ENCODE results near the gene SLC38A1.
"Not testable (repeated sequence)": the region's sequence is repeated elsewhere in the genome, so short reads cannot be mapped to it uniquely, and the experiment has no call there.

Gene SLC38A1

DNA sequence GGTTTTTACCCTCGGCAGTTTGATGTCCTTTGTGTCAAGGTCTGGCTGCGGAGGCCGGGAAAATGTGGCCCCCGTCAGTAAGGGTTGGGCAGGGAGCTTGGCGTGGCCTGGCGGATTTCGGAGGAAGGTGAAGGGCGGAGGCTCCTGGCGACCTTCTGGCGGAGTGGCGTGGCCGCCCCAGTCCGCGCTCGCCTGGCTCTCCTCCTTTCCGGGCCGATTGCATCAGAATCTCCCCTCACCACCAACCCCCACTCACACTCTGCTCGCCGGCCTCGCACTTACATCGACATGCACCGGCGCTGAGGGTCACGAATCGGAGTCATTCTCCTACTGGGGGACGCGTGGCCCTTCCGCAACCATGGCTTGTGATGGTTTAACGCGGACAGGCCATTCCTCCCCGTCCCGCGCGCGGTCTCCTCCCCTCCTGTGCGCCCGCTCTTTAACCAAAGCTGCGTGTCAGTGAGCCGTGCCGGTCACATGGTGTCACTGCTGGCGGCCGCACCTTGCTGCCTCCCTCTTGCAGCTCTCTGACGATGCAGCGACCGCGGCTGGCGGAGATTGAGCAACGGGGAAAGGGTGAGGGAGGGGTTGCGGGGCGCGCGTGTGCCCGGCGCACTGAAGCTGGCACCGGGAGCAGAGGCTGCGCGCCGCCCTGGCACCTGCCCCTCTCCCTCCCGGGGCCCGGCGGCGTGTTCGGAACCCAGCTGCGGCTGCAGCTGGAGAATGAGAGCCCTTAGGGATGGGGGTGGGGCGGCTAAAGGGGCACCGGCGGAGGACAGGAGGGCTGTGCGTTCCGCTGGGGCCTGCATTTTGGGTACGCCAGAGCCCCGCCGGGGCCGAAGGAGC, at the start of gene SLC38A1:
Gene SLC38A1, minus strand, starts transcription at position 461 of the 846 bp plus-strand sequence. CDS start 29,243 bp downstream, outside the sequence.
- no peak for DNase-seq (ENCODE audit: low read depth, low spot score)

DNA sequence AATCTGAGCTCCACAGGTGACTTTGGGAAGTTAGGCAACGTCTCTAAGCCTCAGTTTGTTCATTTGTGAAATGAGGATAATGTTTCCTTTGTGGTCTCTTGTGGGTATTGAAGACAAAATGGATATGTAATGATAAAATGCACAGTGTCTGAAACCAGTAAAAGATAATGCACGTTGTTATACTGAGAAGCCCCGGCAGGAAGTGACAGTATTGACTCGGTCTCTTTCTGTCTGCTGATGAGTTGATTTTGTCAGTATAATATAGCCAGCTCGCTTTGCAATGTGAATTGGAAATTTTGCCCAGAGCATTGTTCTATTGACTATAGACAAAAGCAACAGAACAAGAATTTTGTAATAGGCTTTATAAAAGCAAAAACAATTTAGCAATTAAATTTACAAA, 49.2 kb upstream of the SLC38A1 start:
- no peak for DNase-seq (ENCODE audit: low read depth, low spot score)

DNA sequence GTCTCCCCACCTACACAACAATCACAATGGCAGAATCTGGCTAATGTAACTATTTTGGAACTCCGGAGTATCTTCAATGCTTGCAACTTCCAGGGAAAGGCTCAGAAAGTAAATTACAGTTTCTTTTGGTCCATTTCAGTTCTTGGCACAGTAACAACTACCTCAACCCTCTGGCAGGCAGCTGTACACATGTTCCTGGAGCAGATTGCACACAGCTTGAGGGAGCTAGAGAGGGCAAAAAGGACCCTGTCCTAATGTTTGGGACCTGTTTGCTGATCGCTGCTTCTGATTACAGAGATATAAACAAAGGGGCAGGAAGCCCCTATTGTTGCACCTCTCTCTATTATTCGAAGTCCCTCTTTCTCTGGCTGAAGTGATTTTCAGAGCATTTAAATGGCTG, 35.2 kb upstream of the SLC38A1 start:
- no peak for DNase-seq (ENCODE audit: low read depth, low spot score)

DNA sequence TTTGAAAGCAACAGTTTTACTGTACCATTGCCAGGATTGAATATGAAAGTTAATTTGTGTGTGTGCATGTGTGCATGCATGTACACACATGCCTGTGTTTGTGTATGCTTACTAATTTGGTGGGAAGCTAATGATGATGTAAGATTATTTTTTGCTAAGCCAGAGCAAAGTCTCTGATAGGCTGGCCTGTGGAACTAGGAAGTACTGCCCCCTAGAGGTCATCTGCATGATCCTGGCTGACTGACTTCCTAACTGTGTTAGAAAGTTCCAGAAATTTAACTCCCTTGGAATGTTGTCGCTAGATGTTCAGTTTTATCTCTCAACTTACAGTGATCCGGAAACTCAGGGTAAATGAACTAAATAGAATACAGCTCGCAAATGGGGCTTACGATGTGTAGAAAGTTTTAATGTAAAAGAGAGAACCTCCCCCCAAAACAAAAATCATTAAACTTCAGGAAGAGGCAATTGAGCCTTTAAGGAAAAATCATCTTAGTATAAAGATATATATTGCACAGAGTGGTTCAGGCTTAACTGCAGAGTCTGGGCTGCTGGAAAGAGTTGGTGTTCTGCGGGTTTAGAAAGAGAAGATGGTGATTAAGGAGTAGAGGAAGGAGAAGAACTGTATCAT, 34.3 kb upstream of the SLC38A1 start:
- DNase-seq (ENCODE audit: low read depth, low spot score) = no peak

DNA sequence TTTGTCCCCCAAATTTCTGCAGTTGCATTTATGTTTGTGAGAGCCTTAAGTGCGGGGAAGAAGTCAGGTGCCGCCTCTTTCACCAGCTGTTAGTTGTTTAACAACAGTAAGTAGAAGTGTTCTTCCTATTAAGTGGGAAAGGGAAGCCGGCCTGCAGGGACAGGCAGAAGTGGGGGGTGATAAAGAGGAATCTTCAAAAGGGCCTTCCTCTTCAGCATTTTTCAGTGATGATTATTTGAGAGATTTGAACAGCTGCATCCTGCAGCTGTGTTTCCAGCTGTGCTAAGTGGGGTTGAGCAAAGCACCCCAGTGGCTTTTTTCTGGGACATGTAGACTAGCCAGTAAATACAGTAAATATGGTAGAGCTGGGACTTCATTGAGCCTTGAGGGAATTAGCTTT, 32.1 kb upstream of the SLC38A1 start:
- DNase-seq (ENCODE audit: low read depth, low spot score) = peak; percentile 71

DNA sequence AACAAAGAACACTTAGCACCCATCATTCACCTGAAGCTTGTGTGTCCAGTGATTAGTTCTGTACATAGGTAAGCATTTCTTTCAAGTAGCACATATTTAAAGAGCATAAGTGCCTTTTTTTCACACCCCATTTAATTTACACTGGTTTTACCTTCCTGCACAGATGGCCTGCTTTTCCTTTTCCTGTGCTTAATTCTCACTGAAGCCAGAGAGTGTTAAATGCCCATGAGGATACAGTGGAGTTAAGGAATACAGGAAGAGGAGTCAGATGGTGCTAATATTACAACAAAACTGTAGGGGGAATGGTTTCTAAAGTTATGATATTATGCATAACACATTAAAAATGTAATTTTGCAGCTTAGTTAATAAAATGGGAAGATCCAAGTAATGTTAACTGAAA, 31.0 kb upstream of the SLC38A1 start:
- DNase-seq (ENCODE audit: low read depth, low spot score) = no peak

DNA sequence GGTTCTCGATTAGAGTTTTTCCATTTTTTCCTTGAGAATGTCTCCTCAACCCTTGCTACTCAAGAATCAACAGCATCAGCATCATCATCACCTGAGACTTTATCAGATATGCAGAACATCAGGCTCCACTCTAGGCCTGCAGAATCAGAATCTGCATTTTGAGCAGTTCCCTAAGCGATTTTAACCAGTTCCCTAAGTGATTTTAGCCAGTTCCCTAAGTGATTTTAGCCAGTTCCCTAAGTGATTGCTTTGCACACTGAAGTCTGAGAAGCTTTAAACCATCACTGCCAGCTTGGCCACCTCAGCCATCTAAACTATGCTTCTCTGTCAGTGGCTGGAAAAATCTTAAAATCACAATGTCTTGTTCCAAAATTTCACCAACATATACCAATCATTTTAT, 29.4 kb upstream of the SLC38A1 start:
- no peak for DNase-seq (ENCODE audit: low read depth, low spot score)

DNA sequence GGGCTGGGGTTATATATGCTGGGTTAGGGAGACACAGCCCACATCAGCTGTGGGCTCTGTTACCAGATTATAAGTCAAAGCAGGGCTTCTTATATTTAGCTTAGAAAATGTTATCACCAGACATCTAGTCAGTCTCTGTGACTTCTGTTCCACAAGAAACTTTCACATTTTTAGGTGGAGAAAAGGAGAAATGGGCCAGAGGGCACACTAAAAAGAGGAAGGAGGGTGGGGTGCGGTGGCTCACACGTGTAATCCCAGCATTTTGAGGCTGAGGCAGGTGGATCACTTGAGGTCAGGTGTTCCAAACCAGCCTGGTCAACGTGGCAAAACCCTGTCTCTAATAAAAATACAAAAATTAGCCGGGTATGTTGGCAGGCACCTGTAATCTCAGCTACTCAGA, 28.0 kb upstream of the SLC38A1 start:
- DNase-seq (ENCODE audit: low read depth, low spot score) = no peak

DNA sequence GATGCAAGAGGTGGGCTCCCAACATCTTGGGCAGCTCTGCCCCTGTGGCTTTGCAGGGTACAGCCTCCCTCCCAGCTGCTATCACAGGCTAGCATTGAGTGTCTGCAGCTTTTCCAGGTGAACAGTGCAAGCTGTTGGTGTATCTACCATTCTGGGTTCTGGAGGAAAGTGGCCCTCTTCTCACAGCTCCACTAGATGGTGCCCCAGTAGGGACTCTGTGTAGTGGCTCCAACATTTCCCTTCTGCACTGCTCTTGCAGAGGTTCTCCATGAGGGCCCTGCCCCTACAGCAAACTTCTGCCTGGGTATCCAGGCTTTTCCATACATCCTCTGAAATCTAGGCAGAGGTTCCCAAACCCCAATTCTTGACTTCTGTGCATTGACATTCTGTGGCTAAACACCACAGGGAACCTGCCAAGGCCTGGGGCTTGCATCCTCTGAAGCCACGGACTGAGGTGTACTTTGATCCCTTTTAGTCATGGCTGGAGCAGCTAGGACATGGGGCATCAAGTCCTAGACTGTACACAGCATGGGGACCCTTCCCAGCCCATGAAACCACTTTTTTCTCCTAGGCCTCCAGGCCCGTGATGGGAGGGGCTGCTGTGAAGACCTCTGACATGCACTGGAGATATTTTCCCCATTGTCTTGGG, 24.0 kb upstream of the SLC38A1 start:
- no peak for DNase-seq (ENCODE audit: low read depth, low spot score)

DNA sequence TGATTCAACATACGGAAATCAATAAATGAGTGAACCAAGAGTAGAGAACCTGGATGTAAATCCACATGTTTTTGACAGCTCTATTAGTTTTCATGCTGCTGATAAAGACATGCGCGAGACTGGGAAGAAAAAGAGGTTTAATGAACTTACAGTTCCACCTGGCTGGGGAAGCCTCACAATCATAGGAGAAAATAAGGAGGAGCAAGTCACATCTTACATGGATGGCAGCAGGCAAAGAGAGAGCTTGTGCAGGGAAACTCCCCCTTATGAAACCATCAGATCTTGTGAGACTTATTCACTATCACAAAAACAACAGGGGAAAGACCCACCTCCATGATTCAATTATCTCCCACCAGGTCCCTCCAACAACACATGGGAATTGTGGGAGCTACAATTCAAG, 23.1 kb upstream of the SLC38A1 start:
- not testable (repeated sequence) for DNase-seq (ENCODE audit: low read depth, low spot score)

DNA sequence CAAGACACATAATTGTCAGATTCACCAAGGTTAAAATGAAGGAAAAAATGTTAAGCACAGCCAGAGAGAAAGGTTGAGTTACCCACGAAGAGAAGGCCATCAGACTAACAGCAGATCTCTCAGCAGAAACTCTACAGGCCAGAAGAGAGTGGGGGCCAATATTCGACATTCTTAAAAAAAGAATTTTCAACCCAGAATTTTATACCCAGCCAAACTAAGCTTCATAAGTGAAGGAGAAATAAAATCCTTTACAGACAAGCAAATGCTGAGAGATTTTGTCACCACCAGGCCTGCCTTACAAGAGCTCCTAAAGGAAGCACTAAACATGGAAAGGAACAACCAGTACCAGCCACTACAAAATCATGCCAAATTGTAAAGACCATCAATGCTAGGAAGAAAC, 16.3 kb upstream of the SLC38A1 start:
- DNase-seq (ENCODE audit: low read depth, low spot score) = not testable (repeated sequence)

DNA sequence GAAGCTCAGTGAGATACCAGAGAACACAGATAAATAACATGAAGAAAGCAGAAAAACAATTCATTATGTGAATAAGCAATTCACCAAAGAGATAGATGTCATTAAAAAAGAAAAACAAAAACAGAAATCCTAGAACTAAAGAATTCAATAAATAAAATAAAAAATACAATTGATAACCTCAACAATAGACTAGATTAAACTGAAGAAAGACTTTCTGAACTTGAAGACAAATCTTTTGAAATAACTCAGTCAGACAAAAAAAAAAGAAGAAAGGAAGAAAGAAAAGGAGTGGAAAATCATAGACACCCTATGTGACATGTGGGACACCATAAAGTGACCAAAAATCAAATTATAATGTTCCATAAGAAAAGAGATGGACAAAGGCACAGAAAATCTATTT, 14.0 kb upstream of the SLC38A1 start:
- DNase-seq (ENCODE audit: low read depth, low spot score) = no peak

DNA sequence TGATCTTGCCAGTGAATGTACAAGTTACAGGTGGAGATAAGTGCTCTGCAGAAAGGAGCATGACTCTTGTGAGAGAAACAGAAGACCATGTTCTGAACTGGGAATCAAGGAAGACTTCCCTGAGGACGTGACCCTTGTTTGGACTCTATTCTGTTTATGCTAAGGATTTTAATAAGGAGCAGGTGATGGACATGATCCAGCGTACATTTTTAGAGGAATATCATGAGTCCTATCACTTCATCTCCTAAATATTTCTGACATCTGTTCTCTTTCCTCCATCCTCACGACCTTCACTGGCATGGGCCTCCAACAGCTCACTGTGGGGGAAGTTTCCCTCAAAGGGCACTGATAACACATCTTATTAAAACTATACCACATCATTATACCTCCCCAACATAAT, 7.9 kb upstream of the SLC38A1 start:
- no peak for DNase-seq (ENCODE audit: low read depth, low spot score)

DNA sequence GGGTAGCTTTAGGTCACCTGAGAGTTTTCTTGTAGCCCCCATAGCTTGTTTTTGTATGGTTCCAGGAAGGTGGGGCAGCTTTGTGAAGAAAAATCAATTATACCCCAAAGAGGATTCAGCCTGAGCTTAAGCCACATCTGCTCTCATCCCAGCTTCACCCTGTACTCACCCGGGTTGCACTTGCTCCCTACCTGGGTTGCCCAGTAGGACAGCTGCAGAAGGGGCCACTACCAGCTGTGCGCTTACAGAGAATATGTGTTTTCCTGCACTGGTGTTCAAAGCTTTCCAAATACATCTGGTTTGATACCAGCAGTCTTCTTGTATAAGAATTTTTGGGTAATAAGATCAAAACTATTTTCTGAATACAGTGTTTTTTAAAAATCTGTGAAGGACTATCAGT, 3.0 kb upstream of the SLC38A1 start:
- DNase-seq (ENCODE audit: low read depth, low spot score) = no peak

DNA sequence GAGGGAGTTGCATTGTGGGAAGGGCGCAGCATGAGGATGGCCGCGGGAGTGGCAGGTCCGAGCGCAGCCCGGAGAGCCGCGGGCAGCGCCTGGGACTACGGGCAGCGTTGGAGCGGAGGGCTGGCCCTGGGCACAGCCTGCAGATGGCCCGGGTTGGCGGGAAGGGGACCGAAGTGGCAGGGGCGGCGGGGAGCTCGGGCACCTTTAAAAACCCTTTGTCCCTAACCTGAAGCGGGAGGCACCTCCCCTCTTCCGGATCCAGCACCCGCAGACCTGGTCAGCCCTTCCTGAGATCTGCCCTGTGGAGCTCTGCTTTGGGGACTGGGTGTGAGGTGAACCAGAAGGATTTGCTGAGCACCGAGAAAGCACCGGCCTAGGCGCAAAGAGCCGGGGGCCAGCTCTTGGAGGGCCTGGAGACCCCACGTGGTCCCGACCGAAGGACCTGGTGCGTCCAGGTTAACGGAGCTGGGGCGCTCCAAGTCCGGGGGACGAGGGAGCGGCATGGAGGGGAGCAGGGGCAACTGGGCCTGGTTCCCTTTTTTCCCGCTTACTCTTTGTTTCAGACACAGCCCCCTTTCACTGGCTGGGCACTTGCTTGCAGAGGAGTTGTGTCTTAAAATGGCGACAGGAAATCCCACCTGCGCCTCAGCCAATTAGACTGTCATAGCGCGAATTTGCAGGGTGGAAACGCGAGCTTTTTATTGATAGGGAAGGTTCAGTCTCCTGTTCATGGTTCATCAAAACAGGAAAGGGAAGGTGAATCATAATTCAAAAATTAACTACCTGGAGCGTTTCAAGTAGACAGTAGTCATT, 792 bp upstream of the SLC38A1 start:
- no peak for DNase-seq (ENCODE audit: low read depth, low spot score)

DNA sequence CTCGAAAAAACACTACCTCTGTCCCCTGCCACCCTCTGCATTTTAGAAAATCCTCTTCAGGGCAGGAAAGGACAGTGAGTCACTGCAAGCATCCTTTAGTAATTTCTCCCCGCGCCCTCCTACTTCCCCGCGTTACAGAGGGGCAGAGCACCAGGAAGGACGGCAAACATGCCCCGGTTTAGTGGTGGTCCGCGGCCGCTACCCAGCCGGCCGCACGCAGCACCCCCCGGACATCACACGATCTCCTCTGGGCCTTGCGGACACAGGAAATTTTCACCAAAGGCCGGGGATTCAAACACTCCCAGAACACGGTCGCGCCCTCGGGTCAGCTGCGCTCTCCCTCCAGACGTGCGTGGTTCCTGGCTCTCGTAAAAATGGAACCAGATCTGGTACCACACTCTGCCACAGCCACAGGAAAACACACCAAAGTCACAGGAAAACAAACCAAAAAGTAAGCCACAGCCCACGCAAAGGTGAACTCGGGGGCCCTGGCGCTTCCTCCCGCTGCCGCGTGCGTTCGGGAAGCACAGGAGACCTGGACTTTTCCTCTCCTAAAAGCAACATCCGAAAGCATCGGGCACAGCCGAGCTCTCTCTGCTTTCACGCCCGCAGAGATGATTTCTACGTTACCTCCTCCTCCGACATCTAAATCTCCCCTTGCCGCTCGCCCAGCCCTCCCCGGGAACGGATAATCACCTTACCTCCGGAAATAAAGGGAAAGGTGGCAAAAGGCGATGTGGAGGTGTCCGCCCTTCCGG, 839 bp downstream of the SLC38A1 start:
- DNase-seq (ENCODE audit: low read depth, low spot score) = no peak

DNA sequence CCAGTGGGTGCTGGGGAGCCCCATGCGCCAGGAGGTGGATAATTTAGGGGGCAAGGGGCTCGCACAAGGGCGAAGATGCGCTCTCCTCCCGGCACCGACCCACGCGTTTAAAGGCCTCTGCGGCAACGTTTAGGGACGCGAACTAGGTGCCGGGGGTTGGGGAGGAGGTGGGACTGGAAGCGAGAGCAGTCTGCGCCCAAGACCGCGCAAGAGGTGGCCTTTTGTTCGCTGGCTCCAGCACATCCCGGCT, 1.3 kb downstream of the SLC38A1 start:
- no peak for DNase-seq (ENCODE audit: low read depth, low spot score)

DNA sequence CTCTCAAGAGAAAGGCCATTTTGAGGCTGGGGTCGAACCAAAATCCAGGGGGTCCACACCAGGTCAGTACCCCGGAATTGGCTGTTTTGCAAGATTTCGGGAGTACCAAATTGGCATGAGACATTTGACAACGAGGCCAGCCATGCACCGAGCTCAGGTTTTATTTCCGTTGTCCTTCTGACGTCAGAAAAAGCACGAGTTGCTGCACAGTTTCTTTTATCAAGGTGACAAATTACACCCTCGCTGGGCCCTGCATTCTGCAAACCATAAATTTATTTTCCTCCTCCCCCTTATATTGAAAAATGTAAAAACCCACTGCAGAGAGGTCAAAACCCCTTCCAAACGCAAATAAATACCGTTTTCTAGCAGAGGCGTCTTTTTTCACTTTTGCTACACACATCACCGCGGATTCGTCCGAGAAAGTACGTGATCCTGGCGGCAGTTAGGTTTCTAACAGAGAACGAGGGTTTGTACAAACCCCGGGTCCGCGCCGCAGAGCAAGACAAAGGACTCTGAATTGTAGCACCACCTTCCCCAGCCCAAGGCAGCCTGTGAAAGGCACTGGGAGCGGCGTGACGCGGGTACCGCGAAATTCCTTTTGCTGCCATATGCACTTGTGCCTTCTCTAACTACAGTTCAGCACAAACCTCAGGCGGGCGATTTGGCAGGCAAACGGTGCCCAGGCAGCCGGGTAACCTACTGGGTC, 1.8 kb downstream of the SLC38A1 start:
- DNase-seq (ENCODE audit: low read depth, low spot score) = no peak

DNA sequence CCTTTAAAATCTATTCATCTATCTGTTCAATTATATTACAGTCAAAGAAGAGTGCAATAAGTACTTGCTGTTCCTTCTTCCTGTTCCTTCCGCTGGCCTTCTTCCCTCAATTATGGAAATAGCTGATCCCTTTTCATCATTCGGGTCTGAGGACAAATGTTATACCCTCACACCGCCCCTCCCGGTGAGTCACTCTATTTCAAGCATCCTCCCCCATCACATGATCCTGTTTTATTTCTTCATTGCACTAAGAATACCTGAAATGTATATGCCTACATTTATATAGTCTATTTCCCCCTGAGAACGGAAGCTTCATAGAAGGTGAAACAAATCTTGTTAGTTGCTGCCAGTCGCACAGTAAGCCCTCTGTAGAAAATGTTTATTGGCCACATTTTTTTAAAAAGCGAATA, 2.5 kb downstream of the SLC38A1 start:
- no peak for DNase-seq (ENCODE audit: low read depth, low spot score)

DNA sequence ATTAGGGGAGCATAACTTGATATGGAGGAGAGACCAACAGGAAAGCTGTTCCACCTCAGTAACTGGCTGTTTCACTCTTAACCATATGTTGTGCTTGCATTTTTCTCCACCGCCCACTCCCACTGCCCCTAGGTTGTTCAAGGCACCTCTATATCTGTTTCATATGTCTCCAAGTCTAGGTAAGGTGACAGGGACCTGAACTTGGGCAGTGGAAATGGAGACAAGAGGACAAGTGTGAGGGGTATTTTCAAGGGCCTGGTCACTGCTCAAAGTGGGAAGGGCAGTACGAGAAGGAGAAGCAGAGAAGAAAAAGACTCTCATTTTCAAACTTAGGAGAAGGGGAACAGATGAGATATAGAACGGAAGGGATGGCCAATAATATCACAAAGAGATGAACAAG, 3.1 kb downstream of the SLC38A1 start:
- DNase-seq (ENCODE audit: low read depth, low spot score) = no peak

DNA sequence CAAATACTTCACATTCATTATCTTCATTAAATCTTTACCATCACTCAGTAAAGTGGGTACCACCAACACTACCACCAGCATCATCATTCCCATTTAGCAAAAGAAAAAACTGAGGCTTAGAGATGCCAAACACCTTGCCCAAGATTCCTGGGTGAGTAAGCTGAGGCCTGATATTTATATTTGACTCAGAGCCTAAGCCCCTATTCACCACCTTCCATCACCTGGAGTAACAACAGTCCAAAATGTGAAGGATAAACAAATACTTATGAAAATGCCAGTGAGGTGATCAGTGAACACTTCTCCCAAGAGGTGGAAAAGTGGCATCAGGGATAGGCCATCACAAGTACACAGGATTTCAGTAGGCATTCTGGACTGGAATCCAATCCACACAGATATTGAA, 3.7 kb downstream of the SLC38A1 start:
- DNase-seq (ENCODE audit: low read depth, low spot score) = no peak

Data from smooth muscle cell of the brain vasculature (primary cell).